HG03460 (cell line): Measurements from ENCODE around the gene JPT2.

ENCODE experiments used
- ATAC-seq: cut with Tn5 transposase; IDR thresholded peaks from one replicate; pipeline ENCODE4 v1.9.1; 2021; ENCODE audit not compliant: unreplicated experiment

JPT2 gene

GRCh38 chr16:1677942-1678499 is at the start of gene JPT2:
Gene JPT2 (plus strand): TSS chr16:1678279. CDS start chr16:1678313, 34 bp downstream.
- peak; percentile 94 for ATAC-seq

GRCh38 chr16:1630450-1631213 is 47.4 kb upstream of the JPT2 start:
- no peak for ATAC-seq

GRCh38 chr16:1631230-1631629 is 46.8 kb upstream of the JPT2 start:
- ATAC-seq: no peak

GRCh38 chr16:1631931-1632637 is 46.0 kb upstream of the JPT2 start:
- no peak for ATAC-seq

GRCh38 chr16:1632638-1632970 is 45.5 kb upstream of the JPT2 start:
- no peak for ATAC-seq

GRCh38 chr16:1633310-1633709 is 44.8 kb upstream of the JPT2 start:
- no peak for ATAC-seq

- no peak for ATAC-seq
Measured at GRCh38 chr16:1634541-1634940, 43.5 kb upstream of the JPT2 start.

GRCh38 chr16:1635070-1635469 is 43.0 kb upstream of the JPT2 start:
- no peak for ATAC-seq

GRCh38 chr16:1637526-1637925 is 40.6 kb upstream of the JPT2 start:
- no peak for ATAC-seq

- ATAC-seq: no peak
Measured at GRCh38 chr16:1638757-1639156, 39.3 kb upstream of the JPT2 start.

GRCh38 chr16:1639282-1639681 is 38.8 kb upstream of the JPT2 start:
- ATAC-seq: no peak

GRCh38 chr16:1639860-1640259 is 38.2 kb upstream of the JPT2 start:
- no peak for ATAC-seq

GRCh38 chr16:1640261-1640941 is 37.7 kb upstream of the JPT2 start:
- no peak for ATAC-seq

- ATAC-seq: no peak
Measured at GRCh38 chr16:1641261-1641660, 36.8 kb upstream of the JPT2 start.

GRCh38 chr16:1642148-1642547 is 35.9 kb upstream of the JPT2 start:
- ATAC-seq: no peak

- no peak for ATAC-seq
Measured at GRCh38 chr16:1642753-1643152, 35.3 kb upstream of the JPT2 start.

- no peak for ATAC-seq
Measured at GRCh38 chr16:1643521-1643920, 34.6 kb upstream of the JPT2 start.

GRCh38 chr16:1645914-1646525 is 32.1 kb upstream of the JPT2 start:
- ATAC-seq: no peak

GRCh38 chr16:1647856-1648255 is 30.2 kb upstream of the JPT2 start:
- ATAC-seq: no peak

GRCh38 chr16:1650131-1650530 is 27.9 kb upstream of the JPT2 start:
- ATAC-seq: no peak
